B cell (primary cell): ENCODE results near the gene ZBTB32. TPM values are rescaled to one million over a fixed set of nuclear protein-coding genes. Genes with fewer than 3 reads are reported as not detected.

Experiments
- ATAC-seq: fragments of 200-7000 bp; cut with Tn5 transposase; one replicate; pipeline ENCODE4 v1.10.0; 2021; ENCODE audit warnings: low read depth, mild to moderate bottlenecking, moderate number of reproducible peaks, moderate library complexity
- CTCF ChIA-PET: fragments of 350-600 bp; sonication (Branson Sonifier 250); formaldehyde crosslinking; loops from one replicate; lab custom pipeline; 2021; ENCODE audit warnings: antibody characterized with exemption, inconsistent platforms; lab: Charles Lee
- POLR2A ChIA-PET: fragments of 350-600 bp; sonication (Branson Sonifier 250); formaldehyde crosslinking; loops from one replicate; lab custom pipeline; 2021; ENCODE audit warnings: antibody characterized with exemption; lab: Charles Lee
- DNase-seq: peaks from one replicate; pipeline ENCODE4 v3.0.0; 2013
- H2AFZ ChIP-seq: 2 replicates; pipeline ENCODE4 v1.6.1; 2012; ENCODE audit warnings: mild to moderate bottlenecking, low read depth, low read length; ENCODE audit not compliant: insufficient read depth, poor library complexity, severe bottlenecking
- H3K27ac ChIP-seq, 2 donors: 1 replicate in 1 of 2; 2 replicates in 1 of 2; pipeline ENCODE4 v1.5.1; 2012 to 2013; ENCODE audit warnings: low read length in 2 of 2, mild to moderate bottlenecking in 2 of 2, moderate library complexity in 1 of 2
- H3K27me3 ChIP-seq, 4 experiments: fragments of 200-600 bp in 1 of 4; sonication (generic) in 1 of 4; replicated peaks in 1 of 4; 1 replicate in 2 of 4; 2 replicates in 2 of 4; pipeline versions ENCODE4 v1.6.1 to v1.7.0; 2013 to 2016; ENCODE audit warnings: low read length in 3 of 4, mild to moderate bottlenecking in 2 of 4, mixed read lengths in 1 of 4, moderate library complexity in 1 of 4; ENCODE audit not compliant: insufficient read depth in 4 of 4, control insufficient read depth in 3 of 4; ENCODE audit errors: control extremely low read depth in 1 of 4
- H3K36me3 ChIP-seq, 2 experiments: replicated peaks in 1 of 2; 1 replicate in 1 of 2; 2 replicates in 1 of 2; pipeline versions ENCODE4 v1.6.1 to v1.7.1; 2013; ENCODE audit warnings: low read length in 1 of 2; ENCODE audit not compliant: insufficient read depth in 2 of 2, control insufficient read depth in 1 of 2; ENCODE audit errors: control extremely low read depth in 1 of 2, extremely low read depth in 1 of 2
- H3K4me1 ChIP-seq, 2 donors: fragments of 200-600 bp in 1 of 2; sonication (generic) in 1 of 2; 1 replicate in 1 of 2; 2 replicates in 1 of 2; pipeline versions ENCODE4 v1.5.1 to v1.6.1; 2013 to 2017; ENCODE audit warnings: low read length in 2 of 2; ENCODE audit not compliant: control insufficient read depth in 2 of 2, insufficient read depth in 2 of 2
- H3K4me2 ChIP-seq: replicated peaks from 2 replicates; pipeline ENCODE3; 2012; ENCODE audit warnings: mild to moderate bottlenecking, low read depth, low read length; ENCODE audit not compliant: poor library complexity, severe bottlenecking
- H3K4me3 ChIP-seq, 5 experiments: fragments of 200-600 bp in 1 of 5; sonication (generic) in 1 of 5; 1 replicate in 3 of 5; 2 replicates in 2 of 5; pipeline versions ENCODE4 v1.5.1 to v1.7.0; 2011 to 2016; ENCODE audit warnings: low read length in 4 of 5, mild to moderate bottlenecking in 4 of 5, low read depth in 2 of 5, control low read depth in 1 of 5, moderate library complexity in 1 of 5; ENCODE audit not compliant: insufficient read depth in 1 of 5; ENCODE audit errors: control extremely low read depth in 1 of 5, extremely low read depth in 1 of 5
- H3K79me2 ChIP-seq: fragments of 200-600 bp; sonication (generic); one replicate; pipeline ENCODE4 v1.6.0; 2016; ENCODE audit warnings: low read length; ENCODE audit not compliant: control insufficient read depth, insufficient read depth
- H3K9ac ChIP-seq: fragments of 200-600 bp; sonication (generic); 2 replicates; pipeline ENCODE4 v1.6.1; 2017; ENCODE audit warnings: mild to moderate bottlenecking, low read length, moderate library complexity
- H3K9me3 ChIP-seq, 3 donors: one replicate each; pipeline versions ENCODE4 v1.6.1 to v1.7.1; 2013; ENCODE audit warnings: low read length in 2 of 3; ENCODE audit not compliant: control insufficient read depth in 2 of 3, insufficient read depth in 1 of 3; ENCODE audit errors: control extremely low read depth in 1 of 3
- H4K20me1 ChIP-seq: 2 replicates; pipeline ENCODE4 v1.6.0; 2012; ENCODE audit warnings: mild to moderate bottlenecking, low read length; ENCODE audit not compliant: insufficient read depth, control insufficient read depth, poor library complexity, severe bottlenecking
- H3K27ac Mint-ChIP-seq: one replicate; pipeline ENCODE4 v1.8.0; 2021; ENCODE audit warnings: mixed read lengths
- H3K27me3 Mint-ChIP-seq: one replicate; pipeline ENCODE4 v1.8.0; 2021; ENCODE audit warnings: mixed read lengths
- H3K4me1 Mint-ChIP-seq: one replicate; pipeline ENCODE4 v1.8.0; 2021; ENCODE audit warnings: mixed read lengths
- H3K4me3 Mint-ChIP-seq: one replicate; pipeline ENCODE4 v1.8.0; 2021; ENCODE audit warnings: mixed read lengths
- H3K9me3 Mint-ChIP-seq: one replicate; pipeline ENCODE4 v1.8.0; 2022; ENCODE audit warnings: mixed read lengths; ENCODE audit not compliant: insufficient read depth
- CTCF ChIP-seq: fragments of 200-600 bp; IDR thresholded peaks from one replicate; pipeline ENCODE4 v1.8.0; 2022; ENCODE audit warnings: antibody characterized with exemption, mild to moderate bottlenecking
- EZH2 ChIP-seq: IDR thresholded peaks from 2 replicates; pipeline ENCODE4 v1.6.1; 2012; ENCODE audit warnings: borderline replicate concordance, low read depth, mild to moderate bottlenecking, moderate library complexity, low read length; ENCODE audit not compliant: insufficient read depth, poor library complexity, severe bottlenecking
- WGBS: methylation state at CpG from one replicate; pipeline ENCODE4 v1.1.5; 2013; ENCODE audit warnings: missing lambda C conversion rate; ENCODE audit not compliant: insufficient coverage; 5-methylcytosine and 5-hydroxymethylcytosine counted together
- intact Hi-C: fragments of 100-400 bp; cut with micrococcal nuclease; formaldehyde crosslinking; loops from one replicate; pipeline ENCODE4 v1.10.0; 2022
- polyA plus RNA-seq: library from polyadenylated mRNA; depleted of rRNA; stranded (reverse); fragments of >200 nt; gene quantifications from 2 replicates; pipeline ENCODE4 v1.2.3, GENCODE V29; 2012
- total RNA-seq, 2 donors: library from RNA; stranded (reverse); fragments of 120-200 nt in 1 of 2; gene quantifications; 1 replicate in 1 of 2; 2 replicates in 1 of 2; pipeline versions ENCODE4 v1.2.3 to v1.2.4, GENCODE V29; 2013 to 2022

The ZBTB32 gene
- total and polyA plus RNA-seq, 2 donors (not counting 1 experiment from before 2014, with no cell fraction given), result 18.9 to 28.1 TPM

DNA sequence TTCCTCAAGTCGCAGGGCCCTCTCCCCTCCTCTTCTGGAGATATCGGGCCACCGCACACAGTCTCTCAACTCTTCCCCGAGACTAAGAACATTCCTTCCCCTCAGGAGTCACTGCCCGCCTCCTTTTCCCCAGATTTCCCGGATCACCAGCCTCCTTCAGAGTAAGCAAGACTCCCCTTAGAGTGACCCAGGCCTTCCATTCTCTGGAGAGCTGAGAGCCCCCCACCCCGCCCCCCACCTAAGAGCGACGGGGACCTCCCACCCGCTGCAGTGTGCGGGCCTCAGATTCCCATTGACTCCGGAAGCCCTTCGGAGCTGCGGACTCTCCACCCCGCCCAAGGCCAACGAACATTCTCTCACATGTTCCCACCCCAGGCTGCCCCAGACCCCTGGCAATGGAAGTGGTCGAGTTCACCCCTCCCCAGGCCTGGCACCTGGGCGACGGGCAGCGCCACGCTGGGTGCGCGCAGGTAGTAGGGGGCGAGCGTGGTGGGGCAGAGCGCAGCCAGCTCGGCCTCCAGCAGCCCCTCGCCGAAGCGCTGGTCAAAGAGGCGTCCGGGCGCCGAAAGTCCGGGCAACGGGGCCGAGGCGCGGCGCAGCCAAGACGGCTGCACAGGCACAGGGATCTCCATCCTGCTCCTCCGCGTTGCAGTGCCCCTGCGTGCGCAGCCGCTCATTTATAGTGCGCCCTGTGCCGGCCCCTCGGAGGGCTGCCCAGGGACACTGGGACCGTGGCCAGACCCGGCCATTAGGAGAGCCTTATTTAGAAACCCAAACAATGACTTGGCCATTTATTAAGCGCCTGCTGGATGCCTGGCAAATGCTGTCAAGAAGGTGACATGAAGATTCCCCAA, 52.2 kb downstream of the ZBTB32 start, which contains the start of gene HSPB6:
Gene HSPB6 (minus strand): TSS at position 653 of the 854 bp plus-strand sequence. CDS start 21 bp downstream, at position 632.
- peaks cover 0 to 26% (median 10%) of the 10 kb centered on the region in 4 experiments for H3K27me3 ChIP-seq
- 10% methylated on average over 50 of the region's 52 CpGs for WGBS
- peak within 1 kb of the TSS; percentile 89 for H2AFZ ChIP-seq
- intact Hi-C loops, result loop anchor here (5.0 kb wide), 1 partner anchor 64 kb away; no protein-coding TSS in a partner anchor
- H3K27ac ChIP-seq, result peak within 1 kb of the TSS in 1 of 2 donors; percentile 96
- peak within 1 kb of the TSS; percentile 85 to 99 (median 94) for H3K4me3 ChIP-seq
- peak within 1 kb of the TSS; percentile 96 for H3K9ac ChIP-seq
- H3K79me2 ChIP-seq, result peaks cover 23% of the 10 kb centered on the region
- Mint-ChIP-seq H3K27ac (peak within 1 kb of the TSS; percentile 99), H3K4me1 (peaks cover 34% of the 10 kb centered on the region), H3K9me3 (no peaks in the 10 kb centered on the region), H3K27me3 (peaks cover 17% of the 10 kb centered on the region), H3K4me3 (peak within 1 kb of the TSS; percentile 99)
- peaks cover 0 to 10% (median 0%) of the 10 kb centered on the region in 3 donors for H3K9me3 ChIP-seq
- ATAC-seq, result no peak
- ChIA-PET POLR2A (interaction anchor here (1.1 to 2.2 kb wide), 4 partner anchors 8 to 16 kb away, joined by 7 to 17 read pairs (median 9); partner anchors contain the start of genes LIN37, PSENEN and U2AF1L4), CTCF (interaction anchor here (1.3 kb wide), 1 partner anchor 16 kb away, joined by 3 read pairs; no protein-coding TSS in a partner anchor)
- peaks cover 24 to 35% of the 10 kb centered on the region in 2 donors for H3K4me1 ChIP-seq
- TF ChIP-seq CTCF, result no peak
- peak; percentile 47 for TF ChIP-seq EZH2
- peaks cover 0 to 29% of the 10 kb centered on the region in 2 experiments for H3K36me3 ChIP-seq
- peaks cover 4% of the 10 kb centered on the region for H4K20me1 ChIP-seq
- H3K4me2 ChIP-seq, result peak within 1 kb of the TSS; percentile 98
- DNase-seq, result peak; percentile 32
